Left renal cortex interstitium (tissue), 4 donors: ENCODE measurements around the gene CYTH3. TPM values are rescaled to one million over a fixed set of nuclear protein-coding genes. Genes with fewer than 3 reads are reported as not detected.

Experiments
- DNase-seq, 4 donors: peaks; one replicate each; pipeline ENCODE4 v3.0.0-alpha.2; 2013; ENCODE audit warnings: low read depth in 4 of 4, low spot score in 2 of 4, missing footprints in 1 of 4
- polyA plus RNA-seq, 4 donors: library from polyadenylated mRNA; unstranded; fragments of 120-200 nt; gene quantifications; one replicate each; pipeline ENCODE4 v1.2.1, GENCODE V29; 2013; ENCODE audit not compliant: insufficient read length in 4 of 4

Gene CYTH3
- polyA plus RNA-seq, 4 donors: 34.3 to 47.1 (median 40.0) TPM

GRCh38 chr7:6258440-6259182, 13.8 kb downstream of the CYTH3 start:
- DNase-seq: no peak

GRCh38 chr7:6257675-6258074, 14.7 kb downstream of the CYTH3 start:
- DNase-seq: no peak

- DNase-seq: no peak
These were observed 15.5 kb downstream of the CYTH3 start for GRCh38 chr7:6256677-6257535.

- no peak for DNase-seq
These were observed 16.3 kb downstream of the CYTH3 start for GRCh38 chr7:6256109-6256483.

GRCh38 chr7:6254866-6255265, 17.6 kb downstream of the CYTH3 start:
- DNase-seq: no peak

GRCh38 chr7:6252748-6253147, 19.7 kb downstream of the CYTH3 start:
- no peak for DNase-seq

- DNase-seq: no peak
These were observed 20.1 kb downstream of the CYTH3 start for GRCh38 chr7:6252341-6252746.

GRCh38 chr7:6251653-6252052, 20.8 kb downstream of the CYTH3 start:
- DNase-seq: no peak

GRCh38 chr7:6250364-6250833, 22.0 kb downstream of the CYTH3 start:
- no peak for DNase-seq

- DNase-seq: no peak
These were observed 23.4 kb downstream of the CYTH3 start for GRCh38 chr7:6249043-6249442.

GRCh38 chr7:6248581-6248980, 23.8 kb downstream of the CYTH3 start:
- no peak for DNase-seq

GRCh38 chr7:6246251-6246917, 26.0 kb downstream of the CYTH3 start:
- no peak for DNase-seq

GRCh38 chr7:6244021-6244420, 28.4 kb downstream of the CYTH3 start:
- DNase-seq: no peak

- DNase-seq: no peak
These were observed 29.3 kb downstream of the CYTH3 start for GRCh38 chr7:6243168-6243567.

GRCh38 chr7:6242561-6242960, 29.9 kb downstream of the CYTH3 start:
- no peak for DNase-seq

GRCh38 chr7:6241607-6241973, 30.8 kb downstream of the CYTH3 start:
- DNase-seq: no peak

- DNase-seq: no peak
These were observed 34.0 kb downstream of the CYTH3 start for GRCh38 chr7:6238309-6238925.

GRCh38 chr7:6237730-6238129, 34.7 kb downstream of the CYTH3 start:
- no peak for DNase-seq

- DNase-seq: no peak
These were observed 35.4 kb downstream of the CYTH3 start for GRCh38 chr7:6237011-6237410.

GRCh38 chr7:6235029-6235871, 37.2 kb downstream of the CYTH3 start:
- DNase-seq: no peak
